Stimulated activated naive CD8-positive, alpha-beta T cell treated with anti-CD3 and anti-CD28 coated beads, Interleukin-15, Interleukin-2, amounts not matched to agents 100 U/mL and 50 U/mL, for 24 hours (primary cell): ENCODE results near the gene KCNJ15.

Source experiments
- ATAC-seq: fragments of 150-1000 bp; cut with Tn5 transposase; one replicate; pipeline ENCODE4 v1.10.0; 2021
- DNase-seq: peaks from one replicate; pipeline ENCODE4 v3.0.0; 2021

The KCNJ15 gene

DNA sequence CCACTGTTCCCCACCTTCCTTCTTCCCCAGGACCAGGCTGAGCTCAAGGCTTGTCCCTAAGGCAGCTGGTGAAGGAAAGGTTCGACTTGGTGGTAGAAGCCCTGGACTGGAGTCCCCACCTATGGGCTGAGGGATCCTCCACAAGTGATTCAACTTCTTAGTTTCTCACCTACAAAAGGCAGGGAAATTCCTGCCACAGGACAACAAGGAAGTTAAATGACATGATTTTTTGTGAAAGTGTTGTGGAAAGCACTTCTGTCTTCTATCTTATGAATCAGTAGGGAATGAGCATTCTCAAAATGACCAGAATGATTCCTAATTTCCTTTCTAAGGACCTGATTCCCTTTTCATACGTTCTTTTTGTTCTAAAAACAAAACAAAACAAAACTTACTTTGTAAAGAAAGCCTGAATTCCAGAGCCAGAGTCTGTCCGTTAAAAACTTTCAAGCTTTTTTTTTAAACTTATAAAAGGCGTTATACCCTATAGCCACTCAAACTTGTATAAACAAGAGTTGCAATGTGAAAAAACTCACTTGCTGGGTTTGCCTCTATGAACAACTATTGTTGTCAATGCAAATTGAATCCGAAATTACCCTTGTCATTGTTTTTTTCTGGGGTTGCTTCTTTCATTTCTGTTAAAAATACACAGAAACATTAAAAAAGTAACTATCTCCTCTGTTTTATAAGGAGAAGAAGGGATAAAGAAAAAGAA is 12.2 kb downstream of the KCNJ15 start:
- no peak for ATAC-seq
- DNase-seq: no peak

DNA sequence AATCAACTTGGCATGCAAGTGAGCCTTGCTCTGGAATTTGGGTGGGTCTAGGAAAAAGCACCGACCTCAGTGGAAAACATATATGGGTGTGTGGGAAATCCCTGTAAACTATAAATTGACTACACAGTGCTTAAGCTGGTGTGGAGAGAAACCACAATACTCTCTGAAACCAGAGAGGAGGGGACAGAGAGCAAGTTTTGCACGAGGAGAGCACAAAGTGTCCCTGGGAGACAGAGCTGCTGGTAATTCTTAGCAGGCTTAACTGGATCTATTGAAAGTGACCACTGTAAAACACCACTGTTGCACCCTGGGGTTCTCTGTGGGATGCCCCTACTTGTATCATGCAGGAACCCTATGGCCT is 12.8 kb downstream of the KCNJ15 start:
- DNase-seq (no peak), ATAC-seq (peak; percentile 60)

DNA sequence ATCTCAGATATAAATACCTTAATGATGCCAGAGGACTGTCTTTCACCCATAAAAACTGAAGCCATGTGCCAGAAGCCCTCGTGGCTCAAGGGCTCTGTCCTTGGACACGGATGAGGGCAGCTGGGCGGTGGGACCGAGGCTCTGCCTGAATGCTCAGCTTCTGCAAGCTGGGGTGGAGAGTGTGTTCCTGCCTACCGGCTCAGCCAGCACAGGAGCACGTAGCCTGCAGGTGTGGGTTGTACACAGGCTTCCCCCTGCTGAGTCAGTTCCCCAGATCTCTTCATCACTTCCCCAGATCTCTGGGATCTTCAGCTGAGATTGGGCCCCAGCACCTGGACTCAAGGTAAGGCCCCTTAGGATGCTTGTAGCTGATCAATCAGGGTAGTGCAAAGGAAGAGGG is 15.4 kb downstream of the KCNJ15 start:
- DNase-seq (no peak), ATAC-seq (no peak)

DNA sequence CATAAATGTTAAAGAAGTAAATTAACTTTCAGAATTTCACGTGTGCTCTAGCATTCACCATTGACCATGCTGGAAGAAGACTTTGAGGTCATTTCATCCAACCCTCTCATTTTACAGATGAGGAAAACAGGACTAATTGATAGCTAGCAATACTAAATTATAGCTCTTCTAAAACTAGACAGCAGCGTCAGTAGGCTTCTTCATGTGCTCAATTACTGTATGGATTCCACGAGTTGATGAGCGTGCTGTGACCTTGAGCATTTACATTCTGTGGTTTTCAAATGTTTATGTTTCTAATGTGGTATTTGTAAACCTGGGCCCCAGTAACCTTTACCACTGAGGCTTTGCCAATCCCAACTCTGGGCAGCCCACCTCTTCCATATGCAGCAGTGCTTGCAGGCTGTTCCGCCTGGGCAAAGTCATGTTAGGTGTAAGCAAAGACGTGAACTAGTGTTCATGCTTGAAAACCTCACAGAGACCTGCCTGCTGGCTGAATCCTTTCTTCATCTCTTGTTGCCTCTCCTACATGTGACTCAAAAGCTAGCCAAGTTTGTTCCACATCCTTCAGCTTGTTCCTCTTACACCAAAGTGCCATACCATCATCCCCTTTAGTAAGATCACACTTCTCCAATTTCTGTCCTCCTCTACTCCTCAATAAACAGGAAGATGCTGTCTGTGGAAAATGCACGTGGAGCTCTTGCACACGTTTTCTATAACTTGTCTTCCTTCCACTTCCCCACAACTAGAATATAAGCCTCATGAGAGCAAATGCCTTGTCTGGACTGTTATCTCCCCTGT is 17.2 kb downstream of the KCNJ15 start:
- DNase-seq: no peak
- ATAC-seq: no peak

DNA sequence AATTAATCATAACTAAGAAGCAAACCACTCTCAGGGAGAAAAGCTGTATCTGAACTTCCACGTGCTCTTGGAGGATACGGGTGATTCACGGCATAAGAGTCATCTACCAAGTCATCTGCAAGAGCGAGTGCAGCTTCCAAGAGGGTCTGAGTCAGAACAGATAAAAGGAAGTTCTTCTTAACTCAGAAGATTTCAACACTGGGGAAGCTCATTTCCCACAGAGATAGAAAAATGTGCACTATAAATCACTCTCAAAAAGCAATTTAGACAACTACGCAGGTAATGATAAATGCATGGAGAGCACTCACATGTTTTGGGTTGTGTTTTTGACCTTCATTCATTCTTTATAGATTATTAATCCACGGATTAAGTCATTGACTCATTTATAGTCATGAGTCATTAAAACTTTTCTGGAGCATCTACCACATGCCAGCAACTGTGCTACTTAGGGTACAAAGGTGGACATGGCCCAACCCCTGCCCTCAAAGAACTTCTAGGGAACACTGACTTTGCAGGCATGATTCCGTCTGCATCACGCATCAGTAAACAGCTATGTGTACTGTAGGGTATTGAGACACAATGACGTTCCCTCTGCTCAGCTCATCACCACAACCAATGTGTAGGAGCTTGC is 20.8 kb downstream of the KCNJ15 start:
- ATAC-seq (peak; percentile 69), DNase-seq (no peak)

DNA sequence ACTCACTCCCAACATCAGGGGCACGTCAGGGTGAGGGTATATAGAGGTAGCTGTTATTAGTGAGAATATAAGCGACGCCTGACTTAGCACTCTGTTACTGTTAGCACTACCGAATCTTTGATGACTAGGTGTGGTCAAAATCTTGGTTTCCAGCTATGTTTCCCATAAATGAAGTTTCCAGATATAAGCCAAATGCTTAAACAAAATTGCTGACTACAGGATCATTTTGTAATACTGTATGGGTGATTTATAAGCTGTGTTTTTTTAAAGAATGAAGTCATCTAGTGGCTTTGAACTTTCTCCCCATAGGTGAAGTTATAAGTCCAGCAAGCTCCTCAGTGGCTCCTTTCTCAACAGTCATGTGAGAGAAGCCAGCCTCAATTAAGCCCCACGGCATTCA is 23.7 kb downstream of the KCNJ15 start:
- ATAC-seq (no peak), DNase-seq (no peak)

DNA sequence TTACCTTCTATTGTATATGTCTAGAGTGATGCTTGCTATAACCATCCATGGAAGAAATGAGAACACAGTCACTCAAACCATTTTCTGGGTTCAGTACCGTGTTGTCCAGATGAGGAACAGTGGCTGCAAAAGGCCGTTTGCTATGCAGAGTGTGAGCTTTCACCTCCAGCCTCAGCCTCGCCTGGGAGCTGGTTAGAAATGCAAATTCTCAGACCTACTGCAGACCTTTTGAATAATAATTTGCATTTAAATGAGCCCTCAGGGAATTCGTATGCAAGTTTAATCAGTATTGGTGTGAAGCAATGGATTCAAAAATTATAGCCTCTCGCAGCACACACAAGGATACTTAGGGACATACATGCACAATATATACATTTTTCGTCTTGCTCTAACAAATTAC is 24.1 kb downstream of the KCNJ15 start:
- no peak for DNase-seq
- ATAC-seq: no peak

DNA sequence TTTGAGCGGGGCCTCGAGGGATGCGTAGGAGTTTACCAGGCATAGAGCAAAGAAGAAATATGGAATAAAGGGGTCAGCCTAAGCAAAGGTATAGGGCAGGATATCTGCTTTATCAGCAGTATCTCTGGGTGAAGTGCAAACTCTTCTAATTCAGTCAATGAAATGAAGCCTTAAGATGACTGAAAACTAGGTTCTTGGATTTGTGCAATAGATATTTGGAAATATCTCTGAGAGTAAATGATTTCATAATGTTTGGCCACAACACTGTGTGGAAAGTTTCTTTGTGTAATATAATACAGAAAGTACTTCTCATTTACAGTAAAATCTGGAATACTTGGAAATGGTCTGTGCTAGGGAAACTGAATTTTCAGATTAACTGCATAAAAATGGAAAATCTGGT is 26.1 kb downstream of the KCNJ15 start:
- DNase-seq (no peak), ATAC-seq (no peak)

DNA sequence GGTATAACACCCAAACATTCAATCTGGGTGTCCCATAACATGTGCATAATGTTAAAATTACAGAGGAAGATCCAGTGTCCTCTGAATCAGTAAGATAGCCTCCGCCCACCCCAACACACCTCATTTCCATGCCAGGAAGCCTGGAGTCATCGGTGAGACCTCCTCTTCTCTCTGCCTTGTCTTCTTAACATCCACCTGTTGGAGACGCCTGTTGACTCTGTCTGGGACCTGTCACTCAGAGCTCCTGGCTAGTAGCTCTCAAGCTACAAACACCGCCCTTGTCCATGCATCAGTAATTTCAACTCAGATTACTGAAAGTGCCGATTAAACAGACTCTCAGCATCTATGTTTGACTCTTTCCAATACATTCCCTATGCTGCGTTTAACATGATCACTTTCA is 27.4 kb downstream of the KCNJ15 start:
- no peak for ATAC-seq

DNA sequence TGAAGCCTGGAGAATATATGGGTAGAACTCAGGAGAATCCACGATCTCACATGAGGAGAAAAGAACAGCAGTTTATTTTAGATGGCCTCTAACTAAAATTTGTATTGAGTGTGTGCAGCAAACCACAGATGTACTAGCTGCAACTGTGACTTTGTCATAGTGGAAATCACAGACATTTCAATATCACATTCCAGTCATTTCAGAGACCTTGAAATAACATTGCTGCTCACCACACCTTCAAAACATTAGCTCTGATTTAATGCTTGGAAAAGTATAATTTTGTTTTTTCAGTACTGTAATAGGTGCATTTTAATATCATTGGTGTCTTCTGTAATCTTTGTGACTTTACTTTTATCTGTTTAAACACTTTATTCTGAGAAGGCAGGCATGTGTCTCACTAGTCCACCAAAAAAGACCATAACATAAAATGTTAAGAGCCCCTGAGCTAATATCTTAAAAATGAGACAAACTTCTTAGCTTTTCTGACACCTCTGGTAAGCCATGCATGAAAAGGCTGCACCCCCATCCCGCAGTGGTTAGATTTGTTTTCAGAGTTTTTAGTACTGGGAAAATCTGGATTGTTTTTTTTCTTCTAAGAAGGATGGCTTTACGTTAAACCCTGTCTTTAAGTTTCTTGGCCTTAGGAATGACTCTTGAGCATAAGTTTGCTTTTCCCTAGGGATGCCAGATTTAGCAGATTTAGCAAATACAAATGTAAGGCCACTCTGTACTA is 30.1 kb downstream of the KCNJ15 start:
- ATAC-seq (no peak), DNase-seq (no peak)

More for the DNA sequence above, 27.4 kb downstream of the KCNJ15 start:
- DNase-seq: no peak

DNA sequence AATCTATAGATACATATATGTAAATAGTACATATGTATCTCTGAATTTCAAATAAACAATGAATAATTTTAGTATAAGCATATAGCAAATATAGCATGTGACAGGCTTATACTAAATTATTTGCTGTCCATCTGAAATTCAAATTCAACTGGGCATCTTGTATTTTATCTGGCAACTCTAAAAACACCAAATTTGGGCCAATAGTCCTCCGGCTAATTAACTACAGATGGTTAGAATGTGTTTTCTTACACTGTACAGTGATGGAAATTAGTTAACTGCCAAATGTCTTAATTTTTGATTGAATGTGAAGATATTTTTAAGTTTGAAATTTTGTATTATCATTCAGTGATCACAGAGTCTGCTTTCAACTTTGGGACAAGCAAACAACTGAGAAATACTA is 30.7 kb downstream of the KCNJ15 start:
- no peak for ATAC-seq
- no peak for DNase-seq

DNA sequence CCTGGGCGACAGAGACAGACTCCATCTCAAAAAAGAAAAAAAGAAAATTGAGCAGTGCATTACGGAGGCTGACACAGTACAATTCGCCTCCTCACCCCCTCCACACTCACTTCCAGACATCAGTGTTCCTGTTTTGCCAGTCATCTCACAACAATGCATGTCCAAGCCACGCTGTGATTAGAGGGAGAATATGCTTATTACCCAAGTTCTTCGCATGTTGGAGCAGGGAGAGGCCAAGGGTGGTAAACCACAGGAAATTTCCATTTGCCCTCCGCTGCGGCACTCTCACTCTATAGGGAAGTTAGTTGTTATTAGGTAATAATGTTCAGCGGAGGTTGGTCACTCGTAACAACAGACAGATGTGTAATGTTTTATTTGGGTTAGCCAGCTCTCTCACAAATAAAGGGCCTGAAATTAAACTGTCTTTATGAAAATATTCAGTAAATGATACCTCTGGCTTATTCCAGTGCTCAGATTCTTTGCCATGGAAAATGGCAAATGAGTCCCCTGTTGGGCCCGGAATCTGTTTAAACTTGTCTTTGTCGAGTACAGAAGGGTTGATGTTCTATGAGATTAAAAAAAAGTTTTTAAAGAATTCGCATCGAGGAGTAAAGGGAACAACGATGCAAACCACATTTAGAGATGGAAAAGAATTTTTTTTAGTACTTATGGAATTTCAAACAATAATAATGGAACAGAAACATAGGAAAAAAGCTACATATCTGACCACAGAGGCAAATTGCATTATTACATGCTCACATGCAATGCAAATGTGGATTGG is 33.1 kb downstream of the KCNJ15 start:
- DNase-seq: no peak
- no peak for ATAC-seq

DNA sequence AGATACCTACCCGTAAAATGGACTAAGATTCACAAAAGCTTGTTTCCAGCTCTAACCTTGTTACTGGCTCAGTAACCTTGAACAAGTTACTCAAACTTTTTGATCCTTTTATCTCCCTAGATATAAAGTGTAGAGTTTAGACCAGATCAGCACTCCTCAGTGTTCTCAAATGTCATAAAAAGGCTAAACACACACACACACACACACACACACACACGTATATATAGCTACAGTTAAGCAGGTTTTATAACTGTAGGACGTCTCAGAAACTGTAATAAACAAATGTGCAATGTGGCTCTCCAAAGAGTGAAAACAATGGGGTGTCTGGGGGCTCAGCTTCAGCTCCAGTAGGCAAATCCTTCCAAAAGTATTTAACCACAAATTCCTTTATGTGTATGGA is 34.0 kb downstream of the KCNJ15 start:
- no peak for ATAC-seq
- no peak for DNase-seq

DNA sequence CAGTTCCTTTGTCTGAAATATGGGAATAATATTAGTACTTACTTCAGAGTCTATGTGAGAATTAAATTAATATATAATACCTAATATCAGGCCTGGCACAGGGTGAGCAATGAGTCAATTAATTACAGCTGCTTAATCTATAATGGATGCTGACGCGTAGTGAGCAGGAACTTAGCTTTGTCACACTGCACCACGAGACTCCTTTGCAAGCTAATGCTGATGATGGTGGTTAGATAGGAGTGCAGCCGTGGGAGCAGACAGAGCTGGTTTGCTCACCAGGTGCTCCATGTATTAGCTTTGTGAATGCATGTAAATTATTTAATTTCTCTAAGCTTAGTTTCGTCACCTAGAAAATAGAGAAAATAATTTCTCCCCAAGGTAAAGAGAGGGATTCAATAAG is 35.1 kb downstream of the KCNJ15 start:
- no peak for ATAC-seq
- no peak for DNase-seq

DNA sequence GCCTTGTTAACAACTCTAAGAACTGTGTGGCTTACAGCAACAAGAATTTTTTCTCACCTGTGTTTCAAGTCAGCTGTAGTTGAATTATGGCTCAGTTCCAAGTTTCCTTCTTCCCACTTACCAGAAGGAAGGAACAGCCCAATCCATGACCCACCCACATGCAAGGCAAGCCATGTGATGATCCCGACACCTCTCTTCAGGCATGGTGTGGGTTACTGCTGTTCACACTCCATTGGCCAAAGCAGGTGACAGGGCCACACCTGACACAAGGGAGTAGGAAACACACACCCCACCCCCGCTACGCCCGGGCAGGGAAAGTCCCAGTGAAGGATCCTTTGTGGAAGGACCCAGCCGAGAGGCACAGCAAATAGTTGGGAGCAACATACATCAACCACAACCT is 36.3 kb downstream of the KCNJ15 start:
- ATAC-seq (no peak), DNase-seq (no peak)

DNA sequence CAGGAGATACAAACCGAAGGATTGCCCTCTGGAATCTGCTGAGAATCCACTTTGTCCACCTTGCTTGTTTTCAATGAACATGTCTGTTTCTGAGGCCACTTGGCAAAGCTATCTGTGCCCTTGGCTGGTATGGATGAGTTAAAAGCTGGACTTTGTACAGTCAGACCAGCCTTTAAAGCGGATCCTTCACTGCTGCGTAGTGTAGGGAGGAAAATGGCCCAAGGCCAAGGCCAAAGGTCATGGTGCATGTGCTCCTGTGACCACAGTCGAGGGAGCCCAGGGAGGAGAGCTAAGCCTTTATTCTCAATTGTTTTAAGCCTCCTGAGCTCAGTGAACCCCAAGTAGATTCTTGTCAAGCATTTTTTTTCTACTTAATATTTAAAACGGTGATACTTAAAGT is 37.0 kb downstream of the KCNJ15 start:
- DNase-seq (no peak), ATAC-seq (no peak)

DNA sequence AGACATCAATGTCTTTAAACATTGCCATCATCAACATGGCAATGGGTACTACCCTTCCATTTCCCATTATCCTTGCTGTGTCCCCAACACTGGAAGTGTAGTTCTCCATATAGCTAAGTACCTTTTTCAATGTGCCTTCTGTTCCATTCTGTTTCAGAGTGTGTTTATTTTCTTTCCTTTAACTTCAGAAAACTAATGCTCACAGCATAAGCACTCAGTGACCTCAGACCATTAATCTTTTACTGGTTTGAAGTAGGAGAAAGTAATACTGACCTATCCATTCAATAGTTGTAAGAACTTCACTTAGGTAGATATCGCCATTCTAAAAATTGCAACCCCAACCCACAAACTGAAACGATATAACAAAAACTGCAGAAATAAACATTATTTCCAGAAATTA is 37.8 kb downstream of the KCNJ15 start:
- DNase-seq (no peak), ATAC-seq (no peak)

DNA sequence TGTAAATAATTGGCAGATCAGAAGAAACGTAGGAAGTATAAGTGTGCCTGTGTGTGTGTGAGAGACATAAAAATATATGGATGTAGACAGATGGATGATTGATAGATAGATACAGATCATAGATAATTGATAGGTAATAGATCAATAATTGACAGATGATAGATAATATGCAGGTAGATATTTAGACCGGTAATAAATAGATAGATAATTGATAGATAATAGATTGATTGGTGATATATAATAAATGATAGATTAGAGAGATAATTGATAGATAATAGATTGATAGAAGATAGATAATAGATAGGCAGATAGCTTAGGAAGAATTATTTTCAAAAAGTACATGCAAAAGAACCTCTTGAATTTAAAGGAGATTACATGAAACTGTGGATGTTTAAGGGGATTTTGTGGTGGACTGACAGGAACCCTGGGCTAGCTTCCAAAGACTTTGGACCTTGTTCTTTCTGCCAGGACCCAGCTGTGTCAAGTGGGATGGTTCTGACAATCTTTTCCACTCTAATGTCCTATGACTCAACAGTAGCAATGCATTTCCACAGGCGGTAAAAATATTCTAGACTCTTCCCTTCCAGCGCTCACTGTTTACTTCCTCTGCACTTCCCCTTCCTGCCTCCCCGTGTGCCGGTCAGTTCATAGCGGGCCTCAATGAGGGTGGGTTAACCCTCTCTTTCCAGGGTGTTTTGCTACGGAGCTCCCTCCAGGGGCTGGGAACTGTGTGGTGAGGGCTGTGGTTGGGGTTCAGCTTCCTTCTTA is 39.4 kb downstream of the KCNJ15 start:
- no peak for ATAC-seq

DNA sequence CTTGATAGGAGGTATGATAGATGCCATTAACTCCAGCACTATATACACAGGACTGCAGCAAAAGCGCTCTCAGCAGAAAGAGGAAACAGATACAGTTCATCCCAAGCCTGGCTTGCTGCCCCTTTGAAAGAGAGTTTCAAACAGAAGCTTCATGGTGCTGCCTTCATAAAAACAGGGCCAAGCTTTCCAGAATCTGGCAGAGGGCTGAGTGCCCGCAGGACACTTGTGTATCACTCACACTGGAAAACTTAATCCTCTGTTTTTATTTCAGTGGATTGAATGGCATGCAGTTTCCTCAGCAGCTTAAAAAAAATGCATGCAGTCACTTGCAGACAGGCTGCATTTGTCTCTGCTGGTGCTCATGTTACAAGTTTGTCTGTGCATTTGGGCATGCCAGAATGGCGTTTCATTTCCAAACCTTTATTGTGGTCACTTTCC is 40.4 kb downstream of the KCNJ15 start:
- ATAC-seq (no peak), DNase-seq (no peak)

More for the DNA sequence above, 39.4 kb downstream of the KCNJ15 start:
- DNase-seq: no peak

DNA sequence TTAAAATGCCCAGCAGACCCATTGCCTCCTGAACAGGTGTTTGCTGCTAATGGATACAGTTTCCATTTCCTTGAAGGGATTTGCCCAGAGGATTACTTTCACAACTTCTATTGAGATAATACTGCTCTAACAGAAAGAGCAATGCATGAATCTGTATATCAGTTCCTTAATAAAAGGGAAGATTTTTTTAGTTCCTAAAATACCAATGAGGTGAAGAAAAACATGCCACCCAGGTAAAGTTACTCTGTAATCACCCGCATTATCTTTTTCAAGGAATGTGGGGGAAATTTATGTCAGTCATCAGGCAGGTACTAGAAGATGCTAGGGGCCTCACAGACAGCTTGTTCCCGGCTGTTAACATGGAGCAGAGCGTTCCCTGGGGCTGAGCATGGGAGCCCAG is 41.1 kb downstream of the KCNJ15 start:
- DNase-seq: no peak
- no peak for ATAC-seq

DNA sequence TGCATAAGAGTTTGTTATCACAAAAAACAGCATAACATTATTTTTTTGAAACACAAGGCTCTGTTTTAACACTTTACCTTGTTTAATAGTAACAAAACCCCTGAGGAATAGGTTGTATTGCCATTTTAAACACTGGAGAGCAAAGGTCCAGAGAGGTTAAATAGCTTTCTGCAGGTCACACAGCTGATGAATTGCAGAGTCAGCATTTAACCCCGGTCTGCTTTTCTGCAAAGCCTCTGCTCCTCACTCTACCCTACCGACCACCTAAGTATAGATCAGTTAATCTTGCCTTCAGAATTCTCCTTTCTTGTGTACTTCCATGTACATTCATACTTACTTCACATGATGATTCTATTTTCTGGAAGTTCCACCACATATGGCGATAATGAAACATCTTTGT is 42.0 kb downstream of the KCNJ15 start:
- ATAC-seq (no peak), DNase-seq (no peak)
